HG03378 (cell line): ENCODE data around the gene SCGB2A2.

Source experiments
- ATAC-seq: cut with Tn5 transposase; IDR thresholded peaks from one replicate; pipeline ENCODE4 v1.9.1; 2021; ENCODE audit warnings: mild to moderate bottlenecking, moderate library complexity; ENCODE audit not compliant: unreplicated experiment

SCGB2A2 gene

GRCh38 chr11:62298975-62299374 lies 29.0 kb downstream of the SCGB2A2 start, which contains the start of gene SCGB1D4:
Gene SCGB1D4 (minus strand): TSS chr11:62299075. CDS start chr11:62299010, 65 bp downstream.
- ATAC-seq, result no peak

GRCh38 chr11:62306227-62306626 lies 36.3 kb downstream of the SCGB2A2 start:
- ATAC-seq, result no peak

- ATAC-seq, result no peak
Measured at GRCh38 chr11:62307950-62308349, 38.0 kb downstream of the SCGB2A2 start.

GRCh38 chr11:62309991-62310390 lies 40.0 kb downstream of the SCGB2A2 start:
- no peak for ATAC-seq

- ATAC-seq, result no peak
Measured at GRCh38 chr11:62315431-62315830, 45.5 kb downstream of the SCGB2A2 start.

- no peak for ATAC-seq
Measured at GRCh38 chr11:62322524-62322923, 52.6 kb downstream of the SCGB2A2 start.
